ENCODE results near the gene CEMP1. TPM values are rescaled to one million over a fixed set of nuclear protein-coding genes. Genes with fewer than 3 reads are reported as not detected.
"Not testable (repeated sequence)": the region's sequence is repeated elsewhere in the genome, so short reads cannot be mapped to it uniquely, and the experiment has no call there.

Gene CEMP1
- total RNA-seq (2021) (0.43 and 0.94 TPM in 2 replicates), Bru-seq, nascent RNA (not detected), BruChase-seq, experiment 1, labeled RNA remaining after a 2-hour chase (percentile 29 among the genes with signal in this experiment), BruChase-seq, experiment 2, labeled RNA remaining after a 6-hour chase (not detected)
- long read RNA-seq: 0 reads

- H3K4me3 ChIP-seq: peak within 1 kb of the TSS; percentile 57
- peak within 1 kb of the TSS; percentile 38 for H3K27ac ChIP-seq
- no peaks in the 10 kb centered on the region for H4K20me1 ChIP-seq (ENCODE audit: insufficient read depth)
- TSS peak; percentile 74 for BruUV-seq (replicated peaks)
- no peaks in the 10 kb centered on the region for H3K9me3 ChIP-seq (ENCODE audit: insufficient read depth, low read depth)
- intact Hi-C loops (cut with micrococcal nuclease; ENCODE audit: unreplicated experiment): no loop called here
- no peak for TF ChIP-seq EZH2 (IDR thresholded peaks at IDR 0.05; ENCODE audit: low read depth)
- no peak for TF ChIP-seq CTCF (conservative IDR thresholded peaks at IDR 0.05)
- peak within 1 kb of the TSS; percentile 85 for H3K4me2 ChIP-seq
- H3K27me3 ChIP-seq (ENCODE audit: insufficient read depth, low read depth): no peaks in the 10 kb centered on the region
- peak within 1 kb of the TSS; percentile 83 for H2AFZ ChIP-seq
- no peaks in the 10 kb centered on the region for H3K79me2 ChIP-seq (ENCODE audit: low read depth)
- POLR2A ChIA-PET (ENCODE audit: unreplicated experiment): interaction anchor here (0.6 to 0.7 kb wide), 2 partner anchors 8 to 749 kb away, joined by 5 to 16 read pairs; partner anchors contain the start of genes NUBP2 and SPSB3
- H3K4me1 ChIP-seq (replicated peaks; ENCODE audit: insufficient read depth): peaks cover 15% of the 10 kb centered on the region; the same call in 1 of the 2 replicates
- CTCF ChIA-PET: interaction anchor here (0.6 kb wide), 1 partner anchor 52 kb away, joined by 4 read pairs; no protein-coding TSS in a partner anchor
- no peaks in the 10 kb centered on the region for H3K36me3 ChIP-seq (ENCODE audit: low read depth)
- peaks cover 22% of the 10 kb centered on the region; the same call in 1 of the 2 replicates for H3F3A ChIP-seq (ENCODE audit: insufficient read depth, low read depth)
- H3K9me2 ChIP-seq (ENCODE audit: insufficient read depth): no peaks in the 10 kb centered on the region
- DNase-seq: no peak
These were observed at the start of gene CEMP1 for GRCh38 chr16:2531371-2531695. Gene CEMP1 (minus strand): TSS chr16:2531408. CDS start chr16:2531073, 335 bp downstream.

- H3F3A ChIP-seq (ENCODE audit: insufficient read depth, low read depth); H3K4me3 ChIP-seq; BruUV-seq (replicated peaks); intact Hi-C loops (cut with micrococcal nuclease; ENCODE audit: unreplicated experiment); H3K27me3 ChIP-seq (ENCODE audit: insufficient read depth, low read depth); H3K79me2 ChIP-seq (ENCODE audit: low read depth); DNase-seq; H3K4me2 ChIP-seq; H4K20me1 ChIP-seq (ENCODE audit: insufficient read depth); H3K9me2 ChIP-seq (ENCODE audit: insufficient read depth); H3K36me3 ChIP-seq (ENCODE audit: low read depth); H3K9me3 ChIP-seq (ENCODE audit: insufficient read depth, low read depth); H3K27ac ChIP-seq; POLR2A ChIA-PET (ENCODE audit: unreplicated experiment); CTCF ChIA-PET; H3K4me1 ChIP-seq (replicated peaks; ENCODE audit: insufficient read depth); H2AFZ ChIP-seq: not testable (repeated sequence)
These were observed 49.6 kb upstream of the CEMP1 start for GRCh38 chr16:2580818-2581217.

DNA sequence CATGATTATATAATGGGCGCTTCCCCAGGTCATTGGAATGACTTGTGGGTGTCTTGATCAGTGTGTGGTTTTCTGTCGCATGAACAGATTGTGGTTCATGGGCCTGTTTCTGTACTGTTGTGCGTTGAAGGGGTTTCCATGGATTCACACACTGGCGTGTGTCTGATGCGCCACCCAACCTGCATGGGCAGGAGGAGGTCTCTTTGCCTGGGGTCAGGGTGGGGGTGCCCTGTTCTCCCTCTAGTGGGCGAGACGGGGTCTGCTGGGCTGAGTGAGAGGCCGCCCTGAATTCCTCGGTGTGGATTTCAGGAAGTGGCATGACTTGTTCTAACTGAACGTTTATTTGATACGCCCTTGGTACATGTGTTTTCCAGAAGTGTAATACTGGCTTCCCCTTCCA, 48.9 kb upstream of the CEMP1 start:
- H3K4me2 ChIP-seq; H3K27ac ChIP-seq; H3F3A ChIP-seq (ENCODE audit: insufficient read depth, low read depth); POLR2A ChIA-PET (ENCODE audit: unreplicated experiment); intact Hi-C loops (cut with micrococcal nuclease; ENCODE audit: unreplicated experiment); H3K4me3 ChIP-seq; H3K36me3 ChIP-seq (ENCODE audit: low read depth); H3K27me3 ChIP-seq (ENCODE audit: insufficient read depth, low read depth); H3K79me2 ChIP-seq (ENCODE audit: low read depth); H3K4me1 ChIP-seq (replicated peaks; ENCODE audit: insufficient read depth); CTCF ChIA-PET; H4K20me1 ChIP-seq (ENCODE audit: insufficient read depth); H3K9me3 ChIP-seq (ENCODE audit: insufficient read depth, low read depth); H2AFZ ChIP-seq; BruUV-seq (replicated peaks); H3K9me2 ChIP-seq (ENCODE audit: insufficient read depth): not testable (repeated sequence)
- peak in 1 of 2 experiments; percentile 34 for DNase-seq

- H4K20me1 ChIP-seq (ENCODE audit: insufficient read depth); H3K36me3 ChIP-seq (ENCODE audit: low read depth); H3K79me2 ChIP-seq (ENCODE audit: low read depth); H3F3A ChIP-seq (ENCODE audit: insufficient read depth, low read depth); H3K4me2 ChIP-seq; BruUV-seq (replicated peaks); intact Hi-C loops (cut with micrococcal nuclease; ENCODE audit: unreplicated experiment); H3K4me3 ChIP-seq; POLR2A ChIA-PET (ENCODE audit: unreplicated experiment); H2AFZ ChIP-seq; H3K4me1 ChIP-seq (replicated peaks; ENCODE audit: insufficient read depth); H3K9me2 ChIP-seq (ENCODE audit: insufficient read depth); H3K27me3 ChIP-seq (ENCODE audit: insufficient read depth, low read depth); H3K27ac ChIP-seq; CTCF ChIA-PET; DNase-seq; H3K9me3 ChIP-seq (ENCODE audit: insufficient read depth, low read depth): not testable (repeated sequence)
These were observed 47.7 kb upstream of the CEMP1 start for GRCh38 chr16:2578905-2579304.

DNA sequence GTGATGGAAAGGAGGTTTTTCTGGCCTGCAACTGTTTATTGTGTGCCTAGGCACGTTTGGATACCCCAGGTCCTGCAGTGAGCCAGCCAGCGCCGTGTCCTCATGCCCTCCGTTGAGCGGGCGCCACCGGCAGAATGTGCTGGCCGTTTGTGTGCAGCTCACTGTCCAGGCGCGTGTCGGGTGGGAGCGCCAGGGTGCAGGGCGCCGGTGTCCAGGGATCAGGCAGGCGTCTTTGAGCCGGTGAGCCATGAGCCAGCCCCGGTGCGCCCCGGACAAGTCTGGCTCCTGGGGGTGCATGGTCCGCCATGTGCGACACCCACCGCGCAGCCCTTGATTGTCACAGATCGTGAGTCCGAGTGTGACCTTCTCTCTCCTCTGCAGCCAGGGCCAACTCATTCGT, 45.8 kb upstream of the CEMP1 start:
- H3F3A ChIP-seq (ENCODE audit: insufficient read depth, low read depth); H3K27me3 ChIP-seq (ENCODE audit: insufficient read depth, low read depth); H3K4me2 ChIP-seq; H3K36me3 ChIP-seq (ENCODE audit: low read depth); H4K20me1 ChIP-seq (ENCODE audit: insufficient read depth); H3K9me3 ChIP-seq (ENCODE audit: insufficient read depth, low read depth); CTCF ChIA-PET; H3K4me3 ChIP-seq; H3K79me2 ChIP-seq (ENCODE audit: low read depth); H3K27ac ChIP-seq; H3K9me2 ChIP-seq (ENCODE audit: insufficient read depth); H3K4me1 ChIP-seq (replicated peaks; ENCODE audit: insufficient read depth); POLR2A ChIA-PET (ENCODE audit: unreplicated experiment); DNase-seq; intact Hi-C loops (cut with micrococcal nuclease; ENCODE audit: unreplicated experiment); H2AFZ ChIP-seq; BruUV-seq (replicated peaks): not testable (repeated sequence)

GRCh38 chr16:2575839-2576238, 44.6 kb upstream of the CEMP1 start:
- H3K36me3 ChIP-seq (ENCODE audit: low read depth); H3K79me2 ChIP-seq (ENCODE audit: low read depth); H3F3A ChIP-seq (ENCODE audit: insufficient read depth, low read depth); CTCF ChIA-PET; H3K9me2 ChIP-seq (ENCODE audit: insufficient read depth); H3K4me3 ChIP-seq; intact Hi-C loops (cut with micrococcal nuclease; ENCODE audit: unreplicated experiment); H3K27ac ChIP-seq; H3K27me3 ChIP-seq (ENCODE audit: insufficient read depth, low read depth); BruUV-seq (replicated peaks); H2AFZ ChIP-seq; H4K20me1 ChIP-seq (ENCODE audit: insufficient read depth); DNase-seq; H3K9me3 ChIP-seq (ENCODE audit: insufficient read depth, low read depth); H3K4me1 ChIP-seq (replicated peaks; ENCODE audit: insufficient read depth); H3K4me2 ChIP-seq; POLR2A ChIA-PET (ENCODE audit: unreplicated experiment): not testable (repeated sequence)

DNA sequence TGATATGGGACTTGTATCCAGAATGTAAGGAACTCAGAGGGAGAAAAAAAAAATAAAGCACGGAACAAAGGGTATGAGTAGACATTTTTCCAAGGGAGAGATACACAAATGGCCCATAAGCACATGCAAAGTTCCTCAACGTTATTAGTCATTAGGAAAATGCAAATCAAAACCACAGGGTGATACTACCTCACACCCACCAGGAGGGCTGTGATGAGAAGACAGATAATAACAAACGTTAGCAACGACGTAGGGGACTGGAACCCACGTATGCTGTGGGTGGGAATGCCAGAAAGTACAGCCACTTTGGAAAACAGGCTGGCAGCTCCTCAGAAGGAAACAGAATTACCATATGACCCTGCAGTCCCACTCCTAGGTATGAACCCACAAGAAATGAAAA, 41.5 kb upstream of the CEMP1 start:
- not testable (repeated sequence) for H3K9me3 ChIP-seq (ENCODE audit: insufficient read depth, low read depth)

More for the DNA sequence above, 41.5 kb upstream of the CEMP1 start:
- POLR2A ChIA-PET (ENCODE audit: unreplicated experiment); H3K4me2 ChIP-seq; H4K20me1 ChIP-seq (ENCODE audit: insufficient read depth); CTCF ChIA-PET; H3F3A ChIP-seq (ENCODE audit: insufficient read depth, low read depth); H3K9me2 ChIP-seq (ENCODE audit: insufficient read depth); H3K4me1 ChIP-seq (replicated peaks; ENCODE audit: insufficient read depth); intact Hi-C loops (cut with micrococcal nuclease; ENCODE audit: unreplicated experiment); H3K36me3 ChIP-seq (ENCODE audit: low read depth); H3K27me3 ChIP-seq (ENCODE audit: insufficient read depth, low read depth); H3K27ac ChIP-seq; BruUV-seq (replicated peaks); H2AFZ ChIP-seq; H3K79me2 ChIP-seq (ENCODE audit: low read depth); DNase-seq; H3K4me3 ChIP-seq: not testable (repeated sequence)
